A673 (cell line): ENCODE results near the gene DIPK1B. TPM values are rescaled to one million over a fixed set of nuclear protein-coding genes. Genes with fewer than 3 reads are reported as not detected.

Experiments
- BruUV-seq: library from RNA; stranded (reverse); fragments of 400-500 nt; replicated peaks from 2 replicates; lab custom pipeline; 2021; lab: Mats Ljungman, UMichigan
- CTCF ChIA-PET: fragments of 300-600 bp; sonication (Branson Sonifier 250); formaldehyde crosslinking; loops from one replicate; lab custom pipeline; 2022; ENCODE audit warnings: antibody characterized with exemption; lab: Charles Lee
- POLR2A ChIA-PET: fragments of 300-600 bp; sonication (Branson Sonifier 250); formaldehyde crosslinking; loops from one replicate; lab custom pipeline; 2022; ENCODE audit warnings: antibody characterized with exemption; ENCODE audit not compliant: low non-redundant PET; lab: Charles Lee
- DNase-seq: peaks from one replicate; pipeline ENCODE4 v3.0.0-alpha.2; 2015; ENCODE audit warnings: low spot score
- H3K27ac ChIP-seq: fragments of 200-600 bp; sonication (generic); 2 replicates; pipeline ENCODE4 v1.5.1; 2016; ENCODE audit warnings: mixed run types, low read depth, mild to moderate bottlenecking, mixed read lengths, antibody characterized with exemption, low read length; ENCODE audit not compliant: poor library complexity, severe bottlenecking
- H3K27me3 ChIP-seq: fragments of 200-600 bp; sonication (generic); replicated peaks from 2 replicates; pipeline ENCODE4 v1.6.1; 2017; ENCODE audit warnings: mixed run types, low read depth, mild to moderate bottlenecking, mixed read lengths, antibody characterized with exemption, low read length; ENCODE audit not compliant: insufficient read depth, poor library complexity
- H3K36me3 ChIP-seq: fragments of 200-600 bp; sonication (generic); 2 replicates; pipeline ENCODE4 v1.6.1; 2016; ENCODE audit warnings: mixed run types, mild to moderate bottlenecking, mixed read lengths, antibody characterized with exemption, low read length; ENCODE audit not compliant: insufficient read depth, poor library complexity, severe bottlenecking
- H3K4me1 ChIP-seq: fragments of 200-600 bp; sonication (generic); 2 replicates; pipeline ENCODE4 v1.6.1; 2017; ENCODE audit warnings: mixed run types, mild to moderate bottlenecking, mixed read lengths, antibody characterized with exemption, low read length; ENCODE audit not compliant: insufficient read depth, poor library complexity, severe bottlenecking
- H3K4me3 ChIP-seq: fragments of 200-600 bp; sonication (generic); 2 replicates; pipeline ENCODE4 v1.5.1; 2016; ENCODE audit warnings: low read depth, mixed run types, mild to moderate bottlenecking, mixed read lengths, low read length; ENCODE audit not compliant: poor library complexity, severe bottlenecking
- H3K9me3 ChIP-seq: fragments of 200-600 bp; sonication (generic); 2 replicates; pipeline ENCODE4 v1.6.1; 2016; ENCODE audit warnings: mixed run types, low read depth, mild to moderate bottlenecking, mixed read lengths, antibody characterized with exemption, low read length; ENCODE audit not compliant: poor library complexity, severe bottlenecking
- CTCF ChIP-seq: fragments of 300-800, 200-600 bp; sonication (generic); conservative IDR thresholded peaks from 2 replicates; pipeline ENCODE4 v1.5.1; 2017; ENCODE audit warnings: low read depth, mild to moderate bottlenecking, antibody characterized with exemption, low read length, moderate library complexity, mixed read lengths
- EZH2 ChIP-seq: fragments of 200-600 bp; sonication (generic); IDR thresholded peaks from 2 replicates; pipeline ENCODE4 v1.6.1; 2017; ENCODE audit warnings: borderline replicate concordance, low read depth, mild to moderate bottlenecking, mixed read lengths, antibody characterized with exemption, low read length; ENCODE audit not compliant: poor library complexity, severe bottlenecking
- intact Hi-C: fragments of 100-400 bp; cut with micrococcal nuclease; formaldehyde crosslinking; loops from one replicate; pipeline ENCODE4 v1.10.0; 2022; ENCODE audit not compliant: unreplicated experiment
- total RNA-seq: library from RNA; stranded (reverse); gene quantifications from 2 replicates; pipeline ENCODE4 v1.2.3, GENCODE V29; 2021

DIPK1B gene
- total RNA-seq, 1 experiment from 2014 or later, result 26.4 TPM

- Histone ChIP-seq H3K36me3 (peaks cover 2% of the 10 kb centered on the region), H3K27me3 (no peaks in the 10 kb centered on the region), H3K4me3 (no peak overlapping the region), H3K4me1 (peaks cover 31% of the 10 kb centered on the region), H3K9me3 (no peaks in the 10 kb centered on the region), H3K27ac (no peak overlapping the region)
- TF ChIP-seq CTCF (no peak), EZH2 (no peak)
- no peak for DNase-seq
- ChIA-PET POLR2A (no interaction called here), CTCF (interaction anchor here (0.7 to 0.8 kb wide), 2 partner anchors 8 to 117 kb away, joined by 3 read pairs; no protein-coding TSS in a partner anchor)
- no TSS peak for BruUV-seq
- intact Hi-C loops, result no loop called here
Observed at GRCh38 chr9:136664000-136664915, 48.1 kb upstream of the DIPK1B start.

GRCh38 chr9:136665111-136665703 is 47.2 kb upstream of the DIPK1B start:
- H3K4me3 ChIP-seq, result peak overlapping the region; percentile 58
- no peaks in the 10 kb centered on the region for H3K27me3 ChIP-seq
- H3K27ac ChIP-seq, result no peak overlapping the region
- no TSS peak for BruUV-seq
- intact Hi-C loops, result no loop called here
- H3K4me1 ChIP-seq, result peaks cover 32% of the 10 kb centered on the region
- POLR2A ChIA-PET, result no interaction called here
- CTCF ChIA-PET, result interaction anchor here (0.7 kb wide), 1 partner anchor 118 kb away, joined by 3 read pairs; no protein-coding TSS in a partner anchor
- TF ChIP-seq CTCF (peak; percentile 33; the same call in 1 of the 2 replicates), EZH2 (no peak)
- DNase-seq, result peak; percentile 69
- peaks cover 2% of the 10 kb centered on the region for H3K36me3 ChIP-seq
- no peaks in the 10 kb centered on the region for H3K9me3 ChIP-seq

DNA sequence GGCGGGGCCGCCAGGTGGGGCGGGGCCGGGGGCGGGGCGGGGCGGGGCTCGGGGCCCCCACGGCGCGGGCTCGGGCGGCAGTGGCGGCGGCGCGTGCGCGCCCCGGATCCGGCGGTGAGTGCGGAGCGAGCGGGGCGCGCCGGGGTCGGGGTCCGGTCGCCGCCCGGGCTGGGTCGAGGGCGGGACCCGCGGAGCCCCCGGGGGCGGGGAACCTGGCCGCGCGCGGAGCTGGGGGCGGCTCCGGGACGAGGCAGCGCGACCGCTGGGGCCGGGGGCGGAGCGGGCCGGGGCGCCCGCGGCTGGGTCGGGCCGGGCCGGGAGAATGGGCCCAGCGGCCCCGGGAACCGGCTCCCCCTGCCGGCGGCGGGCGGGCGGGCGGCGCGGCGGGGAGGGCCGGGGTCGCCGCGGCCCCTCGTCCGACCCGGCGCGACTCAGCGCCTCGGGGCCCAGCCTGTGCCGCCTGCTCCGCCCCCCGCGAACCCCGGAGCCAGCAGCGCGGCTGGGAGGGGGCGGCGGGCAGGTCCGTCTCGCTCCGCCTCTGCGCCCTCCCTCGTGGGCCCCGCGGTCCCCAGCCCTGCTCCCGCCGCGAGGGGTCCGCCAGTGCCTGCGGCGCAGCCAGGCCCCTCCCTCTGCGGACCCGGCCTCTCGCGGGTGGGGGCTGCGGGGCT is 46.5 kb upstream of the DIPK1B start:
- peak overlapping the region; percentile 60 for H3K27ac ChIP-seq
- peak; percentile 54 for DNase-seq
- no TSS peak for BruUV-seq
- H3K4me1 ChIP-seq, result peaks cover 32% of the 10 kb centered on the region
- TF ChIP-seq CTCF, result no peak
- TF ChIP-seq EZH2, result no peak
- H3K36me3 ChIP-seq, result peaks cover 5% of the 10 kb centered on the region
- peak overlapping the region; percentile 58 for H3K4me3 ChIP-seq
- POLR2A ChIA-PET, result no interaction called here
- CTCF ChIA-PET, result no interaction called here
- no peaks in the 10 kb centered on the region for H3K27me3 ChIP-seq
- intact Hi-C loops, result no loop called here
- no peaks in the 10 kb centered on the region for H3K9me3 ChIP-seq
